ENCODE data around the gene SRGAP1.
"Not testable (repeated sequence)": the region's sequence is repeated elsewhere in the genome, so short reads cannot be mapped to it uniquely, and the experiment has no call there.

Gene SRGAP1

DNA sequence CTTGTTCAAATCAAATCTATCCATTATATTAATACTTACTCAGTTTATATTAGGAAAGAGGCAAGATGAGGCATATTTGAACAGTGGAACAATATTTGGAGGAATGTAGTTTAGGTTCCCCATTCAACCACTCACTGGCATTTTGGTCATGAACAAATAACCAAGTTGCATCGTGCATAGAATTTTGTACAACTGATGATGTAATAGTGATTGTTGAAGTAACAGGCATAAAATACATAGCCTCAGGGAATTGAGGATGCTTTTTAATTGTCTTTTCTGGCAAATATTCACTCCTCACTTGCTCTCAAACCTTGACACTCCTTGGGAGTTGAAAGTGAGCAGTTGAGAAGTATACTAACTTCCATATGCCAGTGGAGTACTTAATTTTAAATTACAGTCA, 175.2 kb downstream of the SRGAP1 start:
- no peak for DNase-seq (ENCODE audit: low spot score)
- TF ChIP-seq, protein P1, sequence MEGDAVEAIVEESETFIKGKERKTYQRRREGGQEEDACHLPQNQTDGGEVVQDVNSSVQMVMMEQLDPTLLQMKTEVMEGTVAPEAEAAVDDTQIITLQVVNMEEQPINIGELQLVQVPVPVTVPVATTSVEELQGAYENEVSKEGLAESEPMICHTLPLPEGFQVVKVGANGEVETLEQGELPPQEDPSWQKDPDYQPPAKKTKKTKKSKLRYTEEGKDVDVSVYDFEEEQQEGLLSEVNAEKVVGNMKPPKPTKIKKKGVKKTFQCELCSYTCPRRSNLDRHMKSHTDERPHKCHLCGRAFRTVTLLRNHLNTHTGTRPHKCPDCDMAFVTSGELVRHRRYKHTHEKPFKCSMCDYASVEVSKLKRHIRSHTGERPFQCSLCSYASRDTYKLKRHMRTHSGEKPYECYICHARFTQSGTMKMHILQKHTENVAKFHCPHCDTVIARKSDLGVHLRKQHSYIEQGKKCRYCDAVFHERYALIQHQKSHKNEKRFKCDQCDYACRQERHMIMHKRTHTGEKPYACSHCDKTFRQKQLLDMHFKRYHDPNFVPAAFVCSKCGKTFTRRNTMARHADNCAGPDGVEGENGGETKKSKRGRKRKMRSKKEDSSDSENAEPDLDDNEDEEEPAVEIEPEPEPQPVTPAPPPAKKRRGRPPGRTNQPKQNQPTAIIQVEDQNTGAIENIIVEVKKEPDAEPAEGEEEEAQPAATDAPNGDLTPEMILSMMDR (IDR thresholded peaks at IDR 0.05; ENCODE audit: extremely low read depth, missing control alignments), result no peak

DNA sequence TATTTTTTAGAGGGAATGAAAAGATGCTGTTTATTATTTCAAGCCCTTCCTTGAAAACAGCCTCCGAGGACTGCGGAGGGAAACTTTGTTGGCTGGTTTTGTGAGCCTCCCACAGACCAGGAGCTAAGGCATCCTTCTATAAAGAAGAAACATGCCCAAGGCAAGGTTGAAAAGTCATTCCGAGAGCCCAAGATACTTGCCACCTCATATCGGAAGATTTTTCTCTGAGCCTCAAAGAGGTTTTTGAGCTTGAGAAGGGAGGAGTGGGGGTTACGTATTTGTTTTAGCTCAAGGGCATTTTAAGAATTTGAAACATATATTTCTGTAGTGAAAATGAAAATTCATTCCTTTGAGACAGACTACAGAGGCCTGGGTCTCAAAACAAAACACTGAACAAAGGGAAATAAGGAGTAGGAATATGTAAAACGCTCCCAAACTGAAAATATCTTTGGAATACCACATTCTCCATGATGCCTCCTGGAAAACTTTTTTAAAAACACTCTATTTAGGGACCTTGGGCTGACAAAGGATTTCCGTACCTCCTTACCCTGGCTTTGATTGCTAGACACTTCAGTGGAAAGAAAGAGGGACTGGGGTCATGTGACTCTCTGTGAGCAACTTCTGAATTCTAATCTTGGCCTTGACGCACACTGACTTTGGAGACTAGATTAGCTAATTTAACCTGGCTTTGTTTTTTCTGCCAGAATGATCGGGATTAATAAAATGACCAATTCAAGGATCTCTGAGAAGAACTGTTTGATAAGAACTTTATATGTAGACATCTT, 180.9 kb downstream of the SRGAP1 start:
- TF ChIP-seq, protein P1 (IDR thresholded peaks at IDR 0.05; ENCODE audit: extremely low read depth, missing control alignments), result no peak
- DNase-seq (ENCODE audit: low spot score), result no peak

DNA sequence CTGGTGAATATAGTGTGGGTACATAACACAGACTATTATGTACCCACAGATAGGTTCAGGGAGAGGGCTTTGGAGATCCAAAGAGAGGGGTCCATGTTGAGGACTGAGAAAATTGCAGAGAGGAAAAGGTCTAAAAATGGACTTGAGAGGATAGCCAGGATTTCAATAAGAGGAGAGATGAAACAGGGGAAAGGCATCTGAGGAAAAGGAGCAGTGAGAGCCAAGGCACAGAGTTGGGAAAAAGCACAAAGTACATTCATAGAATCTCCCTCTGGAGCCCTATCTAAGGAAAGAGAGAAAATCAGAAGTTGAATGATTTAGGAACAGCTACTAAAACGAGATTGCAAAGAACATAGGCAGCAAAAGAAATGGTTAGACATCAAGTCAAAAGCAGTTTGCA, 182.8 kb downstream of the SRGAP1 start:
- no peak for DNase-seq (ENCODE audit: low spot score)
- TF ChIP-seq, protein P1 (IDR thresholded peaks at IDR 0.05; ENCODE audit: extremely low read depth, missing control alignments), result no peak

DNA sequence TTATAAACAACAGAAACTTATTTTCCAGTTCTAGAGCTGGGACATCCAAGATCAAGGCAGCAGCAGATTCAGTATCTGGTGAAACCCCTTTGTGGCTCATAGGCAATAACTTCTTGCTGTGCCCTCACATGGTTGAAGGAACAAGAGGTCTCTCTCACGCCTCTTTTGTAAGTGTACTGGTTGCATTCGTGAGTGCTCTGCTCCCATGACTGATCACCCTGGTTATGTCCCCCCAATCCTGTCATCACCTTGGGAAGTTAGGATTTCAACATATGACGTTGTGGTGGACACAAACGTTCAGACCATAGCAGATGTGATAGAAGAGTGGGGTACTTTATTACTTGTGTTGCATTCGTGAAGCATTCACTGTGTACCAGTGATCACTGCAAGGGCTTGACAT, 184.0 kb downstream of the SRGAP1 start:
- no peak for DNase-seq (ENCODE audit: low spot score)
- TF ChIP-seq, protein P1 (IDR thresholded peaks at IDR 0.05; ENCODE audit: extremely low read depth, missing control alignments), result no peak

DNA sequence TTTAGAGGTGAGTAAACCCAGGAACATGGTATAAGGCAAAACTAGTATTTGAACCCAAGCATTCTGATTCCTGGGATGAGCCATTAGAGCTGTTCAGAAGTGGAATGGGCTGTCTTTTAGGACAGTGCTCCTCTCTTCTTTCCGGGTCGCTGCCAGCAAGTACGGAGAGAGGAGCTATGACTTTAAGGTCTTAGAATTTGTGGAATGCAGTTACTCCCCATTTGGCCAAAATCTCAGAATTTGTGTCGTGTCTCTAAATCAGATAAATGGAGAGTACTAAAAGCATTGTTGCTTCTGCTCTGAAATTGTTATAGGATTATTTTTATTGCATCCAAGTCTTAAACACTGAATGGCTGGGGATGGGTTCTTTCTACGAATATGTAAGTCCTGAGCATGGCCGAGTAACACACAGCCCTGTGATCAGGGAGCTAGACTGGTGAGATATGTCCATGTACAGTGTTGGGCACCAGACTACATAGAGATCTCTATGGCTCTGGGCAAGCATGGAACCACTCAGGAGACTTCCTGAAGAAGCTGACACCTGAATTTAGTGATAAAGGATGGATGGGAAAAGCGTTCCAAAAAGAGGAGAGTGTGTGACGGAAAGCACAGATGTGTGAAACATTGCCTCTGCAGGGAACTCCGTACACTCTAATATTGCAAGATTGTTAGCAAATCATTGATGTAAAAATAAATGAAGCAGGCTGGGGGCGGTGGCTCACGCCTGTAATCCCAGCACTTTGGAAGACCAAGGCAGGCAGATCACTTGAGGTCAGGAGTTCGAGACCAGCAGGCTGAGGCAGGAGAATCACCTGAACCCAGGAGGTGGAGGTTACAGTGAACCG, 184.7 kb downstream of the SRGAP1 start:
- TF ChIP-seq, protein P1 (IDR thresholded peaks at IDR 0.05; ENCODE audit: extremely low read depth, missing control alignments), result no peak
- no peak for DNase-seq (ENCODE audit: low spot score)

DNA sequence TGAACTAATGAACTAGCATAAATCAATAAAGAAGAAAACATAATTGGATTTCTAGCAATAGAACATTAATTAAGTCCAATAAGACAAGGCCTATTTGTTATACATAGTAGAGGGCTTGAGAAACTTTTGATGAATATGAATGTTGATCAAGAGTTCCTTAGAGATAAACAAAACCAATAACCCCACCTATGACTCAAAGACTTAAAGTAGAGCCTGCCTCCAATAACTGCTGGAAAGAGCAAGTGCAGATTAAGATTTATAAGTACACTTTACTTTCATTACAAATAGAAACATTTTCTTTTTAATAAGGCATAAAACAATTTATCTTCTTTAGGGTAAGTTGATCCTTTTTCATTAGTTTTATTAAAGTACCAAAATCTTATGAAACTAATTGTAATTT, 185.7 kb downstream of the SRGAP1 start:
- TF ChIP-seq, protein P1 (IDR thresholded peaks at IDR 0.05; ENCODE audit: extremely low read depth, missing control alignments), result no peak
- no peak for DNase-seq (ENCODE audit: low spot score)

DNA sequence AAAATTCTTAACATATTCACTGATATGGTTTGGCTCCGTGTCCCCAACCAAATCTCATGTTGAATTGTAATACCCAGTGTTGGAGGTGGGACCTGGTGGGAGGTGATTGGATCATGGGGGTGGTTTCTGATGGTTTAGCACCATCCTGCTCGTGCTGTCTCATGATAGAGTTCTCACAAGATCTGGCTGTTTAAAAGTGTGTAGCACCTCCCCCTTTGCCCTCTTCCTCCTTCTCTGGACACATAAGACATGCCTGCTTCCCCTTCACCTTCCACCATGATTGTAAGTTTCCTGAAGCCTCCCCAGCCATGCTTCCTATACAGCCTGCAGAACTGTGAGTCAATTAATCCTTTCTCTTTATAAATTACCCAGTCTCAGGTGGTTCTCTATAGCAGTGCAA, 189.6 kb downstream of the SRGAP1 start:
- DNase-seq (ENCODE audit: low spot score), result not testable (repeated sequence)
